ENCODE measurements around the gene ASB13.

The ASB13 gene

DNA sequence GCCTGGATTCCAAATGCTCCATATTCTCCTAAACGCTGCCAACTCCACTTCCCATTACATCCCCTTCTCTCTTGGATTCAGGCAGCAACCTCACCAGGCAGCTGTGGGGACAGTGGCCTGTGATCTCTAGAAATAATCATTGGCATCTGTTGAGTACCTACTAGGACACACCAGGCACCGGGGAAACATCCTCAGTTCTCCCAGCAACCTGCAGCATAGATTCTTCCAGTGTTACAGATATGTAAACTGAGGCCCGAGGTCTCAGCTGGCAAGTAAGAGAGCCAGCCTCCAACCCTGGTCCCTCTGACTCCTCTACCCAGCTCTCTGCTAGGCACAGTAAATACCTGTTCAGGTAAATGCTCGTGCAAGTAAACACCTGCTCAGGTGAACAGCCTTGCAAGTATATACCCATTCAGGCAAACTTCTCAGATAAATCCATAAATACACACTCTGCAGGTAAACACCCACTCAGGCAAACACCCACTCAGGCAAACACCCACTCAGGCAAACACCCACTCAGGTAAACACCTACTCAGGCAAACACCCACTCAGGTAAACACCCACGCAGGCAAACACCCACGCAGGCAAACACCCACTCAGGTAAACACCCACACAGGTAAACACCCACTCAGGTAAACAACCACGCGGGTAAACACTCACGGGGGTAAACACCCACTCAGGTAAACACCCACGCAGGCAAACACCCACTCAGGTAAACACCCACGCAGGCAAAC is 18.7 kb downstream of the ASB13 start:
- no peak for DNase-seq

DNA sequence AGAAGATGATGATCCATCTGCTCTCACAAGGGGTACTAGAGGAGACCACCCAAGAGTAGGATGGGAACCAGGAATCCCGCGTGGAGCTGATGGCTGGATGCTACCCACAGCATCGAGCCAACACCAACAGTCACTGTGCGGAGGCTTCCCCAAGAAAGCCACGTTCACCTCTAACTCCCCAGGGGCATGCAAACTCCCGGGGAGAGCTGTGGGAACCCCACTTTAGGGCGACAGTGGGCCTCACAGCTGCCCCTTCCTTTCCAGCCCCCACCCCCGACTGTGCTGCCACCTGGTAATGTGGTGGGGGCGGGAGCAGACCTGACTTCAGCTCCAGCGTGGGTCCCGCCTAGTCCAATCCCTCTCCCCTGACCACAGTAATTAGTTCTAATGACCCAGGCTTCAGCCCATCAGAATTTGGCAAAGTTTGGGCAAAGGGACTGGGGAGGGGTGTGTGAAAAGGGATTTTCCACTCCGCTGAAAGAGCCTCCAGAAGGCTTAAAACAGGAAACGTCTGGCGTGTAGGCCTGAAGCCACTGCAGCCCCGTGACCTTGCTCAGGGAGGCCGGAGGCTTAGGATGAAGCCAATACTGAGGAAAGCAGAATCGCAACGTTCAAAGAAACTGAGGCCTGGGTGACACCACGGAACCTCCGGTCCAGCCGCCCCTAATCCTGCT is 20.3 kb downstream of the ASB13 start:
- no peak for DNase-seq

DNA sequence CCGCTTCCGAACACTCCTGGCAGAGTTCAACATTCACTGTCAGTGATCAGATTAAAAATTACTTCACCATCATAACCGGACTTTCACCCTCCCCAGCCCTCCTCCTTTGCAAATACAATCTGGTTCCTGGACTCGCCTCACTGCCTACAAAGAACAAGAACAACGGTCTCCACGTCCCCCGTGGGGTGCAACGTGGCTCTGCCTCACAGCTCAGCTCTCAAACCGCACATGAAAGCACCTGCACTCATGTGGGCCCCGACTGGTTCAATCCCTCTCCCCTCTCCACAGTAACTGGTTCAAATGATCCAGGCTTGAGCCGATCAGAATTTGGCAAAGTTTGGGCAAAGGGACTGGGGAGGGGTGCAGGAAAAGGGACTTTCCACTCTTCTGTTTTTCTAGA is 21.0 kb downstream of the ASB13 start:
- no peak for DNase-seq

DNA sequence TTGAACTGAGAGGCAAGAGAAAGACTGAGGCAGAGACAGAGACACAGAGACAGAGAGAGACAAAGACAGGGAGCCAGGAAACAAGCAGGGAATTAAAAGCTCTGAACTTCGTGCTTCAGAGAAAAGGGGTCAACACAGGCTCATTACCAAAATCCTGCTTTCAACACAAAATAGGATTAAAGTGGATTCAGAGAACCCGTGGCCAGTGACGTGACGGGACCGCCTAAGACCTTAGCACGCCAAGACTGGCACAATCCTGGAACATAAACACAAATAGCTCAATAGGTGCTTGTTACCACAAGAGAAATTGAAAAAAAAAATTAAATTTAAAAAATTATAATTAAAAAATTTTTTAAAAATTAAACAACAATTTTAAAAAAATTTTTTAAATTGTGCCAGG is 21.5 kb downstream of the ASB13 start:
- no peak for DNase-seq

DNA sequence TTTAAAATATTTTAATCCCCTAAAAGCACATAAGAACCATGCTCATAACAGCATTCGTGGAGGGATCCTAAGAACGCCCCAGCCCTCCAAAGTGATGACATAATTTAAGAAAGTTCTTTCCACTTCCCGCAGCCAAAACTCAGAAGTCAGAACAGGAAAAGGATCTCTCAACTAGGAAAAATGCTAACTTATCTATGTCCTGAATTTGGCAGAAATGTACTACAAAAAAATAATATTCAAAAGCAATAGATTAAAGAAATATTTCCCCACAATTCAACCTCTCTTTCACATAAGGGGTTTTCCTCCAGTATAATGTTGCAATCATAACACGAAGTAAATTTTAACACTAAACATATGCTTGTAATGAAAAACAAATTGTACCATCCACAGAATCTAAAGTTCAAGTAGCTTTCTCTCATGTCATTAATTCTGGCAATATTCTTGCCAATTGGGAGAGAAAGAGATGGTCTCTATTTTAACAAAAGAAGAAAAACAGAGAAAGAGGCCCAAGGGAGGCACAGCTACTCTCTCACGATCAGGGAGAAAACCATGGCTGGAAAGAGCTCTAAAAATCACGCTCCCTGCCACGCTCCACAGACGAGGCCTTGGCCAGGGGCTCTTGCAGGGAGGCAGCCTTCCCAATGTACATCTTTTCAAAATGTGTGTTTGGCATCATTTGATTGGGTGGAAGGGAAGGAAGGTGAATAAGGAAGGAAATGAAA is 22.9 kb downstream of the ASB13 start:
- no peak for DNase-seq

DNA sequence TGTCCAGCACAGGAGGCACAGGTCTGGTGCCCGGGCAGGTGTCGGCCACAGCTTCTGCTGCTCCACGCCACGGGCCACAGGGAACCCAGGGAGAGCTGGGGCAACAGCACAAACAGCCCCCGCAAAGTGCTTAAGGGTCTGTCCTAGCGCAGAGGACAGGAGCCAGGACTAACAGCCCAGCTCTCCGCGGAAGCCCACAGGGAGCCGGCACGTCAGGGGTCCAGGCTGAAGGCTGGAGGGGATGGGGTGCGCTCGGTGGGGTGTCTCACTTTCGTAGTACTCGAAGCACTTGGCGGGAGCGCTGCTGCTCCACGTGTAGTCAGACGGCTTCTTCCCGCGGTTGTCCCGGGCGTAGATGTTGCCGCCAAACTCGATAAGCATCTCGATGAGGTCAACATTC is 24.9 kb downstream of the ASB13 start:
- DNase-seq, result no peak

DNA sequence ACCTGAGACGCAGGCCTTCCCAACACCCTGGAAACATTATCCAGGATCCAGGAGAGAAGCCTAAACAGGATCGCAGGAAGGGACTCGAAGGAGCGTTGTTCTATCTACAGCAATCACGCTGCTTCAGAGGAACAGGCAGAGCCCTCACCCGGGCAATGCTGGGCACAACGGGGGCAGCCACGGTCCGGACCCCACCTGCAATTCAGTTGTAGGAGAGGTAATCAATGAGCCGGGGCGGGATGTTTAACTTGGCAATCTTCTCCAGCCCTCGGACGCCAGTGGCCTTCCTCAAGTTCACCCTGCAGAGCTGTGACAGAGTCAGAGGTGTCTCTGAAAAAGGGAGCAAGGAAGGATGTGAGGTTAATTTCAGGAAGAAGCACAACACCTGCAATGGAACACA is 25.9 kb downstream of the ASB13 start:
- DNase-seq, result no peak

DNA sequence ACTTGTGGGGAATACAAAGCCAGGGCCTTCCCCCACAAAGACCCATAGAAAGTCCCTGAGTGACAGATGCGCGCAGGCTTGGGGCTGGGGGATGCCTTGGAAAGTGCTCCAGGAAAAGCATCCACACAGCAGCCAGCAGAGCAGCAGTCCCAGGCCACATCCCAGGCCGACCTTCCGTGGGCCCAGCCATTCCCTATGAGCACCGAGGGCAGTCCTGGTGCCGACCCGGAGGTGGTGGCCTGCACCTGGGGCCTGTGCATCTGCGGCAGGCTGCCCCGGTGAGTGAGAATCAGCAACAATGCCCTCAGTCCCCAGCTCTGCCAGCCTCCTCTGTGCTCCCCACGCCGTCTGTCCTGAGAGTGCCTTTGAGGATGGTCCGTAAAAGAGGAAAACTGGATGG is 26.4 kb downstream of the ASB13 start:
- DNase-seq, result no peak

DNA sequence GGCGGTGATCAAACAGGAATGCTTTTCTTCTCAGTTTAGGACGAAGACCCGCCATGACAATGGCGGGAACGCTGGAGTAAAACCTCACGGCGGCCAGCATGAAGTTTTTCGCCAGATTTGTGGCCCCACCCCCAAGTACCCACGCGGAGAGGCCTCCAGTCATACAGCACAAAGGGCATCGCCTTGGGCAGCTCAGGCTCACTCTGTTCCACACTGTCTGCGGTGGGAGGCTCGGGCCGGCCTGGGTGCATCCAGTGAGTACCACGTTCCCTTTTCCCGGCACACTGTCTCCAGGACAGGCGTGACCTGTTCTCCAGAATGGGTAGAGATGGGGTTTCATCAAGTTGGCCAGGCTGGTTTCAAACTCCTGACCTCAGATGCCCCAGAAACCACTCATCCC is 27.3 kb downstream of the ASB13 start:
- DNase-seq, result no peak

DNA sequence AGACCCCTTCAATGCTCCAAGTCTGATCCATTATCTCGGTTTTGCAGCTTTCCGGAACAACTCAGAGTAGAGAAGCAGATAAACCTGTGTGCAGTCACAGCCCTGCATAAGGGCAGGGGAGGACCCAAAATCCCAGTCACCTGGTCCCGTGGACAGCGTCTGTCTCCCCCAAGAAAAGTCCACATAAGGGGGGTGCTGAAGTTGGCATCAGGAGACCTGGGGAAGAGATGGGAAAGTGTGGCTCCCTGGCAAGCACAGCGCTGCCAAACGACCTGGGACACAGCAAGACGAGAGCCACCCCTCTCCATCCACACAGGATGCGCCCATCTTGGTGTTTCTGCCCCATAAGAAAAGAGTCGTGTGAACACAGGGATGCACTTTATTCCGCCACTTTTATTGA is 27.9 kb downstream of the ASB13 start:
- no peak for DNase-seq

DNA sequence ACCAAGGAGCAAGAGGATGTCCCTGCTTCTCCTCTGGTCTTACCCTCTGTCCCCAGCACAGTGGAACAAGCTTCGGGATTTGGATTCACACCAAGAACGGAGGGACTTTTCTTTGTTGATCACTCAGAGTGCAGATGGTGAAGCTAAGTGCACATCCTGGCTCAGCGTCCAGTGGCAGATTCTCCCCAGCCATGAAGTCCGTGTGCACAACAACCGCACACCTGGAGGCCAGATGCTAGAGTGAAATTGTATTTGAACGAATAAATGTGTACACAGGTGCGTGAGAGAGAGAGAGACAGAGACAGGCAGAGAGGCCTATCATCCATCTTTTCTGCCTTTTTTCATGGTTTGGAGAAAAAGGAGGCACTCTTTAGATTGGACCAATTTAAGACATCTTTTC is 31.5 kb downstream of the ASB13 start:
- no peak for DNase-seq

DNA sequence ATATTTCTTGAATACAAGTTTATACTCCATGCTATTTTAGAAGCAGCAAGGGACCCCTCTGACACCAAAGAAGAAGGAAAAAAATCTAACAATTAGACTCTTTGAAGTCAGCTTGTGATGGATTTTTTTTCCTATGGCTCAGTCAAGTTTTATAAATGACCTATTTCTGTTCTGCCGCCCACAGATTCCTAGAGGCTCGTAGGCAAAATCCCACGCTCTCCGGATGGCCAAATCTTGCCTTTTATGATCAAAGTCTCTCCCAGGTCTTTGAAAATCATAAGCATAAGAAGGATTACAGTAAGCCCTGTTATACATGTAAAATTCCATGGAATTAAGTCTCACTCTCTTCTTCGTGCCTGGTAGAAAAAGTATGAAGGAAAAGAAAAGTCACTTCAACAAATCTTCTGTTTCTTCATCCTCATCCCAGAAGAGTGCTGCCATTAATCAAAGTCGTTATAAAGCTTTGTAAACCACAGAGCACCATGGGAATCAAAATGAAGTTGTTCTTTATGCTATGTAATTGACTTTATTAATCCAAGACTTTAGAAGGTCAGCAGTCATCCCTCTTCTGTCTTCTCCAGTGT is 33.1 kb downstream of the ASB13 start:
- no peak for DNase-seq

DNA sequence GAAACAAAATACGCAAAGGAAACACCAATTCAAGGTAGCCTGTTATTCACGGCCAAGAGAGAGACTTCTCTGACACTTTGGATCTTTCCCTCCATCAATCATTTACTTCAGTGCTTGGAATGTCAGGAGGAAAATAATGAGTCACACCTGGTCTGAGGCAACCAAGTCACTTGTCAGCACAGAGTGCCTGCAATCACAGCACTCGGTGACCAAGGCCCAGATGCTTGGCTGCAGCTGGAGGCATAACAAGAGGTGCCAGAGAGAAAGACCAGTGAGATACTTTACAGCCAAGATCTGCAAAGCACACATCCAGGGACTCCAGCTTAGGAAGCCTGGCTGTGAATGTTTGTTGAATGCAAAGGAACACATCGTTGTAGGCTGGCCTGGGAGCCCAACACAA is 33.9 kb downstream of the ASB13 start:
- no peak for DNase-seq

DNA sequence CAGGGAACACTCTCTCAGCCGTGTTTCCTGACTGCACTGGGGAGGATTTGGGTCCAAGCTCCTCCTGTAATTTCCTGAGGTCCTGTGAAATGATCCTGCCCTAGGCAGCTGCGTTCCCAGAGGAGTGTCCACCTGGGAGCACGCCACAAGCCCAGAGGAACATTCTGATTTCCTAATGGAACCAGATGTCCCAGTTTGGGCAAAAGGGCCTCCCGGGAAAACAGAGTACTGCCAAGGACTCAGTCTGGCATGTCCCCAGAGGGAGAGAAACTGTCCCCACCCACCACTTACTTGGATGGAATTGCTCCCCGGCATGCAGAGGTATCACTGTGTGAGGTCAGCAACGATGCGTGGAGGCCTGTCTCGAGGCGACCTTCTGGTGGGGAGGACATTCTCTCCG is 34.5 kb downstream of the ASB13 start:
- no peak for DNase-seq

DNA sequence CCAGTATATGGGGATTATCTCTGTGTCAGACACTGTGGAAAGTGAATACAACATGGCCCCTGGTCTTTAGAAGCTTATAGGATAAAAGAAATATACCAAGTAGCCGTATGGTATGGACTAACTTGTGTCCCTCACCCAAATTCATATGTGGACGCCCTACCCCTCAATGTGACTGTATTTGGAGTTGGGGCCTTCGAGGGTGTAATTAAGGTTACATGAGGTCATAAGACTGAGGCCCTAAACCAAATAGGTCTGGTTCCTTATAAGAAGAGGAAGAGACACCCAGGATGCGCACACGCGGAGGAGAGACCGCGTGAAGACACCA is 36.3 kb downstream of the ASB13 start:
- no peak for DNase-seq

DNA sequence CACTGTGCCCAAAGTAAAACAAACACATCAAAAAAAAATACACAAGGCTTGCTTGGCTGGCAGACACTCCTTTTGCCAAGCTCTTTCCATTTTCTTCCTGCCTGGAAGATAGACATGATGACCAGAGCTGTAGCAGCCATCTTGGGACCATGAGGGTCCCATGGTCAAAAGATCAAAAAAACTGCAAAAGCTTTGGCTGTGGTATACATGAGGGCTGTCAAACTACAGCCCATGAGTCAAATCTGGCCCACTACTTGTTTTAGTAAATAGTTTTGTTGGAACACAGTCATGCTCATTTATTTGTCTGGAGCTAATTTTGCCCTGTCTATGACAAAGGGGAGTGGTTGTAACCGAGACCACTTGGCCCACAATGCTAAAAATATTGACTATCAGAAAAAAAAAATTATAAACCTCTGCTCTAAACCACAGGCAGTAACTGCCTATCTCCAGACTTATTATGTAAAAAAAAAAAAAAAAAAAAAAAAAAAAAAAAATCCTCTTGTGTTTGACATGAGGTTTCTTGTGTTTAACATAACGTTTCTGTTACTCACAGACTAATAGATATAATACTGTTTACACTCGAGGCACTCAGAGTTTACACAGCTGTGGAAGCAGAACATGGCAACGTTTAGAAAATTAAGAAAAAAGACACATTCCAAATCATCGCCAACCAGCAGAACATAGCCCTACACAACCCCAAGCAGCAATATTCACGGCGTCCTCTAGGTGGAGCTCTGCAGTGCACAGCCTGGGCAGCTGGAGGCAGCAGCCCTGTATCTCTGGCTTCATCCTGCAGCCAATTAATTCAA is 36.9 kb downstream of the ASB13 start:
- DNase-seq, result peak; percentile 62 to 81 (median 73)

DNA sequence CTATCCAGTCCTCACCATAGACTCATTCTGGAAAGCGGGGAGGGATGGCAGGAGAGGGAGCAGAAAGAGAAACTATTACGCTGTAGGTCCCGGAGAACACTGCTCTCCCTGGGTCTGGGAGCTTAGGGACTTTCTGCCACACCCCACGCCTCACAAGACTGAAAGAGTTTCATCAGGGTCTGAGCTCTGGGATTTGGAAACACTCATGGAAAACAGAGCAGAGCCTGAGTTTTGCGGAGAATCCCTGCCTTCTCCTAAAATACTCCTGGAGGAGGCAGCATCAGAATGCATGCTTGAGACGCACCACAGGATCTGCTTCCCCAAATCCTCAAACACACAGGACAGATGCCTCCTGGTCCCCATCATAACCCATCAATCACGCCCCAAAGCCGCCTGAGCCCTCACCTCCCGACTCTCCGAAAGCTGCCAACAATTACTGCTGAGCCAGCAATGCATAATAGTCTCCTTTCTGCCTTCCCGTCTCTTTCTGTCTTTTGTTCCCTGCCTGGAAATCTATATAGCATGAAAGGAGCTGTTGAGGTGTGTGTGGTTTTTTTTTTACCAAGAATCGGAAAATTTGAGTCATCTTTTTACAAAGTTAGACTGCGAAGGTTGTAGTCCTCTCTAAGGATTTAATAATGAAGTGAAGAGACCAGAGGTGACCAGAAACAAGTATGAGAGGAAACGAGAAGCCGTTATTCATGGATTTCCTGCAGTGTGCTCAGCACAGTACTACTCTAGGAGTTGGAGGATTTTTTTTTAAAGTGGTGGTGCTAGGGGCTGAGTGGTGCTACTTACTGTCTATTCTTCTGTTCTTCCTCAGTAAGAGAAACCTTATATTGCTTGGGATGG is 37.7 kb downstream of the ASB13 start:
- no peak for DNase-seq

DNA sequence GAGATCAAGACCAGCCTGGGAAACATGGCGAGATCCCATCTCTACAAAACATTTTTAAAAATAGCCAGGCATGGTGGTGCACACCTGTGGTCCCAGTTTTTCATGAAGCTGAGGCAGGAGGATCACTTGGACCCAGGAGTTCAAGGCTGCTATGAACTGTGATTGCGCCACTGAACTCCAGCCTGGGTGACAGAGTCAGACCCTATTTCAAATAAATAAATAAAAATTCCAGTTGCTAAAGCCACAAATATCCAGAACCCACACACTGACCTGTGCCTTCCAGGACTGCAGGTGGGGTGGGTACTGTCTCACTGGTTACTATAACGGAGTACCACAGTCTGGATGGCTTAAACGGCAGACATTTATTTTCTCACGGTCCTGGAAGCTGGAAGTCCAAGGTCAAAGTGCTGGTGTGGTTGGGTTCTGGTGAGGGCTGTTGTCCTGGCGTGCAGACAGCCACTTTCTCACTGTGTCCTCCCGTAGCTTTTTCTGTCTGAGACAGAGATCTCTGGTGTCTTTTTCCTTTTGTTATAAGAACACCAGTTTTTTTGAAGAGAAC is 38.8 kb downstream of the ASB13 start:
- DNase-seq, result no peak

DNA sequence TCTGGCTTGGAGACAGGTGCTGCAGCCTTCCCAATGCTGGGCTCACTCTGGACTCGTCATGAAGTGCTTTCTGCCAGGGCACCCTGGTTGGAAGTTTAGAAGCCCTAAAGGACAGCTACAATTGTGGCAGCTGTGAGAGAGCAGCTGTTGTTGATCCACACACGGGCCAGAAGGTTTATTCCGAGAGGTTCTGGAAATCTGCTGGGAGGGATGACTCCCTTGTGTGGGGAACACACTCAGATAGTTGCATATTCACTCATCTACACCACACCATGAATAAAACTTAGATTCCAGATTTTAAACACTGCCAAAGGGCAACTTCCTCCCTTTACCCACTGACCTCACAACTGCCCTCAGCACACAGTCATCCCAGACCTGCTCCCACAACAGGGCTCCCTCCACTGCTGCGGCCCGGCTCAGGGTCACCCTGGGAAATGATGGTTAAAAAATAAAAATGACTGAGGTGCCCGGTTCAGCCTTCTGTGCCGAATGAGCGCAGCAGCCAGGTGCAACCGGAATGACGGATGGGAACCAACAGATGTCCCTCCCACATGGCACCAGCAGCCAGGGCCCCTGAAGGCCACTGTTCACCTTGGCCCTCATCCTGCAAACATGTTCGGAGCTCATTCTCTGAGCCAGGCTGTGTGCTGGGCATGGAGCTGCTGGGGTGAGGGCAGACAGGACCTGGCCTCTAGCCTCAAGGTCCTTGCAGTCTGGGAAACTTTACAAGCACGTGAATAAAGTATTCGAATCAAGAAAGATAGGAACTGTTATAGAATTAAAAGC is 40.2 kb downstream of the ASB13 start:
- no peak for DNase-seq

DNA sequence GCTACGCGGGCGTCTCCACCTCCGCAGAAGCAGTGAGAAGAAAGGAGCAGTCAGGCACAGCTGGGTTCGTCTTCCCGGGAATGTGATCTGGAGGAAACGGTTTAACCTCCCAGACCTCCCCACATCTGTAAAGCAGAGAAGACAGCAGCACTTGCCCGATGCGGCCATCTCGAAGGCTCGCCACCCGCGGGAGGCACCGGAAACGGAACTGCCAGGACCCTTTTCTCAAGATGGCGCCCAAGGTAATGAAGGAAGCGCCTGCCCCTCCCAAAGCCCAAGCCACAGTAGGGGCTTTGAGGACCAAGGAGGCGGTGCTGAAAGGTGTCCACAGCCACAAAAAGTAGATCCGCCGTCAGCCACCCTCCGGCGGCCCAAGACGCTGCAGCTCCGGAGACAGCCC is 41.7 kb downstream of the ASB13 start:
- no peak for DNase-seq

Measured in activated naive CD4-positive, alpha-beta T cell (primary cell).